Loucy (cell line): ENCODE measurements around the gene ZBED3.

Experiments used
- H2AFZ ChIP-seq: fragments of 200-600 bp; sonication (generic); 2 replicates; pipeline ENCODE4 v1.6.0; 2016; ENCODE audit warnings: antibody characterized with exemption, mild to moderate bottlenecking, low read length, moderate library complexity
- H3F3A ChIP-seq: fragments of 200-600 bp; 2 replicates; pipeline ENCODE4 v1.6.0; 2016; ENCODE audit warnings: antibody characterized with exemption, low read depth, mild to moderate bottlenecking
- H3K27me3 ChIP-seq: fragments of 200-600 bp; sonication (generic); 2 replicates; pipeline ENCODE4 v1.6.1; 2014; ENCODE audit warnings: low read length, mild to moderate bottlenecking; ENCODE audit not compliant: insufficient read depth, poor library complexity, severe bottlenecking
- H3K36me3 ChIP-seq: fragments of 200-600 bp; sonication (generic); 2 replicates; pipeline ENCODE4 v1.6.1; 2016; ENCODE audit warnings: low read length; ENCODE audit not compliant: insufficient read depth
- H3K4me1 ChIP-seq: fragments of 200-600 bp; sonication (generic); 2 replicates; pipeline ENCODE4 v1.5.1; 2014; ENCODE audit warnings: low read length, mild to moderate bottlenecking; ENCODE audit not compliant: insufficient read depth, poor library complexity, severe bottlenecking
- H3K4me2 ChIP-seq: fragments of 200-600 bp; sonication (generic); 2 replicates; pipeline ENCODE4 v1.6.0; 2014; ENCODE audit warnings: antibody characterized with exemption, low read length, low read depth, mild to moderate bottlenecking; ENCODE audit not compliant: poor library complexity, severe bottlenecking
- H3K4me3 ChIP-seq: fragments of 200-600 bp; sonication (generic); 2 replicates; pipeline ENCODE4 v1.5.1; 2014; ENCODE audit warnings: low read length, mild to moderate bottlenecking, mixed read lengths; ENCODE audit not compliant: poor library complexity, severe bottlenecking
- H3K79me2 ChIP-seq: fragments of 200-600 bp; sonication (generic); 2 replicates; pipeline ENCODE4 v1.6.1; 2014; ENCODE audit warnings: low read length; ENCODE audit not compliant: insufficient read depth
- H3K9ac ChIP-seq: fragments of 200-600 bp; sonication (generic); 2 replicates; pipeline ENCODE4 v1.6.0; 2014; ENCODE audit warnings: mild to moderate bottlenecking, low read depth, low read length, moderate library complexity; ENCODE audit not compliant: poor library complexity, severe bottlenecking
- H3K9me2 ChIP-seq: fragments of 200-600 bp; sonication (generic); replicated peaks from 2 replicates; pipeline ENCODE4 v1.6.1; 2016; ENCODE audit warnings: low read depth, low read length, mixed read lengths
- H3K9me3 ChIP-seq: fragments of 200-600 bp; sonication (generic); 2 replicates; pipeline ENCODE4 v1.6.1; 2014; ENCODE audit warnings: mild to moderate bottlenecking, antibody characterized with exemption, low read length, low read depth; ENCODE audit not compliant: insufficient read depth
- H4K20me1 ChIP-seq: fragments of 200-600 bp; sonication (generic); 2 replicates; pipeline ENCODE4 v1.6.0; 2014; ENCODE audit warnings: antibody characterized with exemption, low read length, mild to moderate bottlenecking; ENCODE audit not compliant: insufficient read depth, poor library complexity, severe bottlenecking
- CTCF ChIP-seq: fragments of 200-600 bp; sonication (generic); conservative IDR thresholded peaks from 2 replicates; pipeline ENCODE4 v1.5.1; 2014; ENCODE audit warnings: mild to moderate bottlenecking, antibody characterized with exemption, low read length
- EZH2phosphoT487 ChIP-seq: fragments of 200-600 bp; IDR thresholded peaks from 2 replicates; pipeline ENCODE4 v1.6.1; 2018; ENCODE audit warnings: antibody characterized with exemption, mild to moderate bottlenecking, moderate library complexity, borderline replicate concordance

The ZBED3 gene

GRCh38 chr5:77028631-77029375, 58.3 kb downstream of the ZBED3 start:
- Histone ChIP-seq H3K4me1 (peaks cover 23% of the 10 kb centered on the region), H3K27me3 (peaks cover 47% of the 10 kb centered on the region), H4K20me1 (peaks cover 10% of the 10 kb centered on the region), H3K9me3 (peaks cover 18% of the 10 kb centered on the region; the same call in 1 of the 2 replicates), H3K9ac (no peak overlapping the region), H3F3A (no peaks in the 10 kb centered on the region), H3K36me3 (no peaks in the 10 kb centered on the region), H3K4me3 (no peak overlapping the region), H3K79me2 (peaks cover 24% of the 10 kb centered on the region), H3K4me2 (no peak overlapping the region), H2AFZ (no peak overlapping the region), H3K9me2 (no peaks in the 10 kb centered on the region)
- no peak for TF ChIP-seq EZH2phosphoT487
- no peak for TF ChIP-seq CTCF

- Histone ChIP-seq H3K79me2 (no peaks in the 10 kb centered on the region), H2AFZ (no peak overlapping the region), H3K4me2 (no peak overlapping the region), H4K20me1 (no peaks in the 10 kb centered on the region), H3K4me3 (no peak overlapping the region), H3K27me3 (peaks cover 47% of the 10 kb centered on the region), H3K9ac (no peak overlapping the region), H3K4me1 (no peaks in the 10 kb centered on the region), H3F3A (no peaks in the 10 kb centered on the region), H3K9me2 (no peaks in the 10 kb centered on the region), H3K9me3 (peaks cover 14% of the 10 kb centered on the region; the same call in 1 of the 2 replicates), H3K36me3 (no peaks in the 10 kb centered on the region)
- TF ChIP-seq EZH2phosphoT487 = no peak
Observed at GRCh38 chr5:77024490-77024889, 62.6 kb downstream of the ZBED3 start.

- Histone ChIP-seq H2AFZ (no peak overlapping the region), H3K9me2 (no peaks in the 10 kb centered on the region), H3K9me3 (no peaks in the 10 kb centered on the region), H3K4me3 (no peak overlapping the region), H3K79me2 (no peaks in the 10 kb centered on the region), H3F3A (no peaks in the 10 kb centered on the region), H3K36me3 (no peaks in the 10 kb centered on the region), H3K4me1 (no peaks in the 10 kb centered on the region), H3K9ac (no peak overlapping the region), H3K4me2 (no peak overlapping the region), H4K20me1 (no peaks in the 10 kb centered on the region), H3K27me3 (peaks cover 32% of the 10 kb centered on the region)
- TF ChIP-seq CTCF (no peak), EZH2phosphoT487 (no peak)
Observed at GRCh38 chr5:77022511-77023417, 64.3 kb downstream of the ZBED3 start.
